ENCODE measurements around the gene C1orf159. TPM values are rescaled to one million over a fixed set of nuclear protein-coding genes. Genes with fewer than 3 reads are reported as not detected.

The C1orf159 gene
- total RNA-seq, 1 experiment from 2014 or later: 15.7 TPM

DNA sequence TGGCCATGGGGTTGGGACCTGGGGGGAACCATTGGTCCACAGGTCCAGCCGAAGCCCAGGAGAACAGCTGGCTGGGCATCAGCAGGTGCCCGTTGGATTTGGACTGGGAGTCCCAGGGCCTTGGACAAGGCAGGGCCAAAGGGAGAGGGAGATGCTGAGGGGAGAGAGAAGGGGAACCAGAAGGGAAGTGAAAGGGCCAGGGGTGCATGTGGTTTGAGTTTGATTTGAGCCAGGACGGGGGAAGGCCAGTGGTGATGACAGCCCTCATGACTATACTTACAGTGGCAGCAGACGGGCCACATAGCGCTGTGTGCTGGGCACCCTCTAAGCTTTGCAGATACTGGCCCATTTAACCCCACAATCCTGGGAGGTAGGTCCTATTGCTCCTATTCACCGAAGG, 77.2 kb downstream of the C1orf159 start:
- H3K4me3 Mint-ChIP-seq (ENCODE audit: unreplicated experiment): no peak overlapping the region
- intact Hi-C loops (cut with micrococcal nuclease): no loop called here
- ChIA-PET CTCF (interaction anchor here (0.7 to 2.0 kb wide), 3 partner anchors 21 to 35 kb away, joined by 3 to 8 read pairs (median 6); no protein-coding TSS in a partner anchor), POLR2A (interaction anchor here (1.1 kb wide), 1 partner anchor 19 kb away, joined by 4 read pairs; no protein-coding TSS in a partner anchor)
- H3K36me3 Mint-ChIP-seq (ENCODE audit: insufficient read depth, unreplicated experiment): peaks cover 37% of the 10 kb centered on the region
- no TSS peak for BruUV-seq (replicated peaks)
- DNase-seq (ENCODE audit: unreplicated experiment): no peak
- H3K27me3 Mint-ChIP-seq (ENCODE audit: insufficient read depth, unreplicated experiment): no peaks in the 10 kb centered on the region
- H3K4me1 Mint-ChIP-seq (ENCODE audit: insufficient read depth, unreplicated experiment): peaks cover 4% of the 10 kb centered on the region
- H3K27ac Mint-ChIP-seq (ENCODE audit: low read depth, unreplicated experiment): peak overlapping the region; percentile 51
- TF ChIP-seq, protein P1, sequence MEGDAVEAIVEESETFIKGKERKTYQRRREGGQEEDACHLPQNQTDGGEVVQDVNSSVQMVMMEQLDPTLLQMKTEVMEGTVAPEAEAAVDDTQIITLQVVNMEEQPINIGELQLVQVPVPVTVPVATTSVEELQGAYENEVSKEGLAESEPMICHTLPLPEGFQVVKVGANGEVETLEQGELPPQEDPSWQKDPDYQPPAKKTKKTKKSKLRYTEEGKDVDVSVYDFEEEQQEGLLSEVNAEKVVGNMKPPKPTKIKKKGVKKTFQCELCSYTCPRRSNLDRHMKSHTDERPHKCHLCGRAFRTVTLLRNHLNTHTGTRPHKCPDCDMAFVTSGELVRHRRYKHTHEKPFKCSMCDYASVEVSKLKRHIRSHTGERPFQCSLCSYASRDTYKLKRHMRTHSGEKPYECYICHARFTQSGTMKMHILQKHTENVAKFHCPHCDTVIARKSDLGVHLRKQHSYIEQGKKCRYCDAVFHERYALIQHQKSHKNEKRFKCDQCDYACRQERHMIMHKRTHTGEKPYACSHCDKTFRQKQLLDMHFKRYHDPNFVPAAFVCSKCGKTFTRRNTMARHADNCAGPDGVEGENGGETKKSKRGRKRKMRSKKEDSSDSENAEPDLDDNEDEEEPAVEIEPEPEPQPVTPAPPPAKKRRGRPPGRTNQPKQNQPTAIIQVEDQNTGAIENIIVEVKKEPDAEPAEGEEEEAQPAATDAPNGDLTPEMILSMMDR (IDR thresholded peaks at IDR 0.05; ENCODE audit: unreplicated experiment): no peak
- H3K9me3 Mint-ChIP-seq (ENCODE audit: unreplicated experiment): no peaks in the 10 kb centered on the region

DNA sequence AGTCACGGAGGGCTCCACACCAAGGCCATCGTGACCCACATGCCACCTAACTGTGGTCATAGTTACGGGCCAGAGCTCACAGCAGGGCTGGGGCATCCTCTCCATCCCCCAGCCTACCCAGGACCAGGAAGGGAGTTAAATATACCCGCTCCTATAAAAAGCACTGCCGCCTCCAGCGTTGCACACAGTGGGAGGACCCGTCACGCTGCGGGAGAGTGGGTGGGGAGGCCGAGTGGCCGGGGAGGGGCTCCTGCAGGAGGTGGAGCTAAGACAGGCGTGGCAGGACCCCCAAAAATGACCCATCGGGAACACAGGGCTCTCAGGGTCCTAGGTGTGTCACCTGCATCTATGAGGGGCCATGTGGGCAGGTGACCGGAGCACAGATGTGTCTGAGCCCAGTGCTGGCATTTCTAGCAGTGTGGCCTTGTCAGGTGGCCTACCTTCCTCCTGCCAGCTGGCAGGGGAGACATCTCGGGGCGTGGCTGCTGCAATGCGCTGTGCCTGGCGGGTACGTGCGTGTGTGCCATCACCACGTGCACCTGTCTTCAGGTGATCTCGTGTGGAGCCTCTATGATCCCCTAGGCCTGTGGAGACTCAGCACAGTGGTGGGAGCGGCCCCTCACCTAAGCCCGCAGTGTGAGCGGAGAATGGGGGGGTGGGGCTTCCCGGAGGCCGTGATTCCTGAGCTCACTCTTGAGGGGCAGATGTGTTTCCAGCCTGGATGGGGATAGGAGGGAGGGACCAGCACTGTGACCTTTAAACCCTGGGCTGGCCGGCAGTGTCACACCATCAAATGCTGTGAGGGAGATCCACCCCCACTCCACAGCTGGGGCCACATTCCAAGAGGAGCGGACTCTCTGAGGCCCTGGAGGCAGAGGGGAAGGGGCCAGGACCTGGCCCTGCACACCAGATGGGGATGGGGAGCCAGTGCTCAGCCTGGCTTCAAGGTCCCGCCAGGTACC, 78.2 kb downstream of the C1orf159 start:
- ChIA-PET CTCF (interaction anchor here (0.6 to 2.0 kb wide), 2 partner anchors 15 to 22 kb away, joined by 3 to 8 read pairs; no protein-coding TSS in a partner anchor), POLR2A (interaction anchor here (1.1 kb wide), 1 partner anchor 18 kb away, joined by 4 read pairs; no protein-coding TSS in a partner anchor)
- Mint-ChIP-seq H3K27ac (ENCODE audit: low read depth, unreplicated experiment) (no peak overlapping the region), H3K9me3 (ENCODE audit: unreplicated experiment) (no peaks in the 10 kb centered on the region), H3K4me1 (ENCODE audit: insufficient read depth, unreplicated experiment) (peaks cover 4% of the 10 kb centered on the region), H3K36me3 (ENCODE audit: insufficient read depth, unreplicated experiment) (peaks cover 30% of the 10 kb centered on the region), H3K4me3 (ENCODE audit: unreplicated experiment) (no peak overlapping the region), H3K27me3 (ENCODE audit: insufficient read depth, unreplicated experiment) (no peaks in the 10 kb centered on the region)
- DNase-seq (ENCODE audit: unreplicated experiment): no peak
- intact Hi-C loops (cut with micrococcal nuclease): no loop called here
- BruUV-seq (replicated peaks): no TSS peak
- TF ChIP-seq, protein P1 (IDR thresholded peaks at IDR 0.05; ENCODE audit: unreplicated experiment): no peak

GRCh38 chr1:1035291-1035943, 80.5 kb downstream of the C1orf159 start:
- TF ChIP-seq, protein P1 (IDR thresholded peaks at IDR 0.05; ENCODE audit: unreplicated experiment): no peak
- Mint-ChIP-seq H3K27ac (ENCODE audit: low read depth, unreplicated experiment) (no peak overlapping the region), H3K36me3 (ENCODE audit: insufficient read depth, unreplicated experiment) (peaks cover 29% of the 10 kb centered on the region), H3K9me3 (ENCODE audit: unreplicated experiment) (no peaks in the 10 kb centered on the region), H3K4me1 (ENCODE audit: insufficient read depth, unreplicated experiment) (peaks cover 4% of the 10 kb centered on the region), H3K27me3 (ENCODE audit: insufficient read depth, unreplicated experiment) (no peaks in the 10 kb centered on the region), H3K4me3 (ENCODE audit: unreplicated experiment) (no peak overlapping the region)
- intact Hi-C loops (cut with micrococcal nuclease): no loop called here
- POLR2A ChIA-PET: no interaction called here
- CTCF ChIA-PET: no interaction called here
- BruUV-seq (replicated peaks): no TSS peak
- no peak for DNase-seq (ENCODE audit: unreplicated experiment)

GRCh38 chr1:1034439-1034781, 81.5 kb downstream of the C1orf159 start:
- POLR2A ChIA-PET: no interaction called here
- no peak overlapping the region for H3K27ac Mint-ChIP-seq (ENCODE audit: low read depth, unreplicated experiment)
- TF ChIP-seq, protein P1 (IDR thresholded peaks at IDR 0.05; ENCODE audit: unreplicated experiment): no peak
- BruUV-seq (replicated peaks): no TSS peak
- no peaks in the 10 kb centered on the region for H3K27me3 Mint-ChIP-seq (ENCODE audit: insufficient read depth, unreplicated experiment)
- peaks cover 22% of the 10 kb centered on the region for H3K36me3 Mint-ChIP-seq (ENCODE audit: insufficient read depth, unreplicated experiment)
- CTCF ChIA-PET: no interaction called here
- no peak overlapping the region for H3K4me3 Mint-ChIP-seq (ENCODE audit: unreplicated experiment)
- intact Hi-C loops (cut with micrococcal nuclease): no loop called here
- H3K9me3 Mint-ChIP-seq (ENCODE audit: unreplicated experiment): no peaks in the 10 kb centered on the region
- H3K4me1 Mint-ChIP-seq (ENCODE audit: insufficient read depth, unreplicated experiment): no peaks in the 10 kb centered on the region
- DNase-seq (ENCODE audit: unreplicated experiment): no peak
